ENCODE results near the gene SLFNL1.

The SLFNL1 gene

GRCh38 chr1:41020109-41020576, 1.4 kb downstream of the SLFNL1 start:
- no peak for DNase-seq (ENCODE audit: low spot score)

- DNase-seq (ENCODE audit: low spot score): no peak
Observed at GRCh38 chr1:41019353-41019745, 2.2 kb downstream of the SLFNL1 start.

- no peak for DNase-seq (ENCODE audit: low spot score)
Observed at GRCh38 chr1:41018018-41018410, 3.5 kb downstream of the SLFNL1 start.

- no peak for DNase-seq (ENCODE audit: low spot score)
Observed at GRCh38 chr1:41017141-41018017, 4.1 kb downstream of the SLFNL1 start.

- no peak for DNase-seq (ENCODE audit: low spot score)
Observed at GRCh38 chr1:41015897-41016470, 5.5 kb downstream of the SLFNL1 start.

- no peak for DNase-seq (ENCODE audit: low spot score)
Observed at GRCh38 chr1:41015281-41015896, 6.1 kb downstream of the SLFNL1 start.

GRCh38 chr1:41014871-41015270, 6.7 kb downstream of the SLFNL1 start:
- DNase-seq (ENCODE audit: low spot score): no peak

GRCh38 chr1:41013796-41014195, 7.7 kb downstream of the SLFNL1 start:
- DNase-seq (ENCODE audit: low spot score): no peak

GRCh38 chr1:41013024-41013423, 8.5 kb downstream of the SLFNL1 start:
- no peak for DNase-seq (ENCODE audit: low spot score)

- no peak for DNase-seq (ENCODE audit: low spot score)
Observed at GRCh38 chr1:41010345-41010744, 11.2 kb downstream of the SLFNL1 start.

- DNase-seq (ENCODE audit: low spot score): no peak
Observed at GRCh38 chr1:41009466-41009865, 12.1 kb downstream of the SLFNL1 start.

- DNase-seq (ENCODE audit: low spot score): no peak
Observed at GRCh38 chr1:41006942-41007865, 14.3 kb downstream of the SLFNL1 start.

GRCh38 chr1:41005876-41006275, 15.6 kb downstream of the SLFNL1 start:
- DNase-seq (ENCODE audit: low spot score): no peak

- DNase-seq (ENCODE audit: low spot score): no peak
Observed at GRCh38 chr1:41003640-41004220, 17.8 kb downstream of the SLFNL1 start.

- no peak for DNase-seq (ENCODE audit: low spot score)
Observed at GRCh38 chr1:41003127-41003639, 18.3 kb downstream of the SLFNL1 start.

- no peak for DNase-seq (ENCODE audit: low spot score)
Observed at GRCh38 chr1:40998668-40999067, 22.9 kb downstream of the SLFNL1 start.

GRCh38 chr1:40997096-40997495, 24.4 kb downstream of the SLFNL1 start:
- DNase-seq (ENCODE audit: low spot score): no peak

GRCh38 chr1:40989066-40989465, 32.5 kb downstream of the SLFNL1 start:
- no peak for DNase-seq (ENCODE audit: low spot score)

GRCh38 chr1:40988280-40988679, 33.2 kb downstream of the SLFNL1 start:
- no peak for DNase-seq (ENCODE audit: low spot score)

- DNase-seq (ENCODE audit: low spot score): no peak
Observed at GRCh38 chr1:40987439-40988276, 33.9 kb downstream of the SLFNL1 start.
